ENCODE data around the gene ICAM4. TPM values are rescaled to one million over a fixed set of nuclear protein-coding genes. Genes with fewer than 3 reads are reported as not detected.

ICAM4 gene
- total and polyA plus RNA-seq, 2 of the 13 experiments (the other 11 are each of a cell fraction or from before 2014, with no cell fraction given): 2.9 to 4.0 TPM

DNA sequence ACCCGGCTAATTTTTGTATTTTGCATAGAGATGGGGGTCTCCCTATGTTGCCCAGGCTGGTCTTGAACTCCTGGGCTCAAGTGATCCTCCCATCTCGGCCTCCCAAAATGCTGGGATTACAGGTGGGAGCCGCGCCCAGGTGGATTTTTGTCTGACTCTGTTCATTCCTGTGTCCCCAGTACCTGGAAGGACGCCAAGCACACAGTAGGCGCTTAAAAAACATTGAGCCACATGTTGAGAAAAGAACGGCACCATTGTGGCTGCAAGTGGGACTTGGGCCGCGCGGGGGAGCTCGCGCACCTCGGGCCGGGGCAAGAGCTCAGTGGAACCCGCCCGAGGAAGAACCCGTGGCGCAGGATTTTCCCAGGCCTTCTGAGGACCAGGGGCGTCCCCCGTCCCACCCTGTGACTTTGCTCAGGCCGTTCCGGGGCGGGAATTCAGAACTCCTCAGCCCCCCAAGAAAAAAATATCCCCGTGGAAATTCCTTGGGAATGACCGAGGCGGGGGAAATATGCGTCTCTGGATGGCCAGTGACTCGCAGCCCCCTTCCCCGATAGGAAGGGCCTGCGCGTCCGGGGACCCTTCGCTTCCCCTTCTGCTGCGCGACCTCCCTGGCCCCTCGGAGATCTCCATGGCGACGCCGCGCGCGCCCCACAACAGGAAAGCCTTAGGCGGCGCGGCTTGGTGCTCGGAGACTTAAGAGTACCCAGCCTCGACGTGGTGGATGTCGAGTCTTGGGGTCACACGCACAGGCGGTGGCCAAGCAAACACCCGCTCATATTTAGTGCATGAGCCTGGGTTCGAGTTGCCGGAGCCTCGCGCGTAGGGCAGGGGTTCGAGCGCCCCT, 17.2 kb upstream of the ICAM4 start (continued):
- TF ChIP-seq ZFX (CRISPR knock-in tag; IDR thresholded peaks at IDR 0.05; ENCODE audit: low read depth) (0 out of 2 replicates have a peak, but pooled peaks have one; percentile 44), FOXA1 (IDR thresholded peaks at IDR 0.05) (no peak), FOXA1 (CRISPR knock-in tag; IDR thresholded peaks at IDR 0.05) (0 out of 2 replicates have a peak, but pooled peaks have one; percentile 30), ZNF605 (CRISPR knock-in tag; IDR thresholded peaks at IDR 0.05) (peak; percentile 61; the same call in 1 of the 2 replicates), FLYWCH1 (CRISPR knock-in tag; IDR thresholded peaks at IDR 0.05) (no peak), SMARCE1 (IDR thresholded peaks at IDR 0.05; ENCODE audit: borderline replicate concordance) (no peak), ZNF775 (CRISPR knock-in tag; IDR thresholded peaks at IDR 0.05; ENCODE audit: borderline replicate concordance) (peak; percentile 16; the same call in 1 of the 2 replicates), ZNF614 (CRISPR knock-in tag; IDR thresholded peaks at IDR 0.05; ENCODE audit: borderline replicate concordance) (peak; percentile 60; the same call in 1 of the 2 replicates), HDAC1 (CRISPR knock-in tag; IDR thresholded peaks at IDR 0.05) (no peak), ZMYM2 (CRISPR knock-in tag; IDR thresholded peaks at IDR 0.05) (peak; percentile 93), MED13 (CRISPR knock-in tag; IDR thresholded peaks at IDR 0.05) (no peak), XBP1 (CRISPR knock-in tag; IDR thresholded peaks at IDR 0.05) (no peak), SUZ12 (IDR thresholded peaks at IDR 0.05; ENCODE audit: low read depth, low read length) (no peak)
- TF ChIP-seq, protein P1, sequence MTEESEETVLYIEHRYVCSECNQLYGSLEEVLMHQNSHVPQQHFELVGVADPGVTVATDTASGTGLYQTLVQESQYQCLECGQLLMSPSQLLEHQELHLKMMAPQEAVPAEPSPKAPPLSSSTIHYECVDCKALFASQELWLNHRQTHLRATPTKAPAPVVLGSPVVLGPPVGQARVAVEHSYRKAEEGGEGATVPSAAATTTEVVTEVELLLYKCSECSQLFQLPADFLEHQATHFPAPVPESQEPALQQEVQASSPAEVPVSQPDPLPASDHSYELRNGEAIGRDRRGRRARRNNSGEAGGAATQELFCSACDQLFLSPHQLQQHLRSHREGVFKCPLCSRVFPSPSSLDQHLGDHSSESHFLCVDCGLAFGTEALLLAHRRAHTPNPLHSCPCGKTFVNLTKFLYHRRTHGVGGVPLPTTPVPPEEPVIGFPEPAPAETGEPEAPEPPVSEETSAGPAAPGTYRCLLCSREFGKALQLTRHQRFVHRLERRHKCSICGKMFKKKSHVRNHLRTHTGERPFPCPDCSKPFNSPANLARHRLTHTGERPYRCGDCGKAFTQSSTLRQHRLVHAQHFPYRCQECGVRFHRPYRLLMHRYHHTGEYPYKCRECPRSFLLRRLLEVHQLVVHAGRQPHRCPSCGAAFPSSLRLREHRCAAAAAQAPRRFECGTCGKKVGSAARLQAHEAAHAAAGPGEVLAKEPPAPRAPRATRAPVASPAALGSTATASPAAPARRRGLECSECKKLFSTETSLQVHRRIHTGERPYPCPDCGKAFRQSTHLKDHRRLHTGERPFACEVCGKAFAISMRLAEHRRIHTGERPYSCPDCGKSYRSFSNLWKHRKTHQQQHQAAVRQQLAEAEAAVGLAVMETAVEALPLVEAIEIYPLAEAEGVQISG (CRISPR knock-in tag; IDR thresholded peaks at IDR 0.05): peak; percentile 48; the same call in 1 of the 2 replicates
- TF ChIP-seq, protein P2, sequence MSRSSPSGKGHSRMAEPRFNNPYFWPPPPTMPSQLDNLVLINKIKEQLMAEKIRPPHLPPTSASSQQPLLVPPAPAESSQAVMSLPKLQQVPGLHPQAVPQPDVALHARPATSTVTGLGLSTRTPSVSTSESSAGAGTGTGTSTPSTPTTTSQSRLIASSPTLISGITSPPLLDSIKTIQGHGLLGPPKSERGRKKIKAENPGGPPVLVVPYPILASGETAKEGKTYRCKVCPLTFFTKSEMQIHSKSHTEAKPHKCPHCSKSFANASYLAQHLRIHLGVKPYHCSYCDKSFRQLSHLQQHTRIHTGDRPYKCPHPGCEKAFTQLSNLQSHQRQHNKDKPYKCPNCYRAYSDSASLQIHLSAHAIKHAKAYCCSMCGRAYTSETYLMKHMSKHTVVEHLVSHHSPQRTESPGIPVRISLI (CRISPR knock-in tag; IDR thresholded peaks at IDR 0.05; ENCODE audit: borderline replicate concordance): peak; percentile 65; the same call in 1 of the 2 replicates
- TF ChIP-seq, protein P3, sequence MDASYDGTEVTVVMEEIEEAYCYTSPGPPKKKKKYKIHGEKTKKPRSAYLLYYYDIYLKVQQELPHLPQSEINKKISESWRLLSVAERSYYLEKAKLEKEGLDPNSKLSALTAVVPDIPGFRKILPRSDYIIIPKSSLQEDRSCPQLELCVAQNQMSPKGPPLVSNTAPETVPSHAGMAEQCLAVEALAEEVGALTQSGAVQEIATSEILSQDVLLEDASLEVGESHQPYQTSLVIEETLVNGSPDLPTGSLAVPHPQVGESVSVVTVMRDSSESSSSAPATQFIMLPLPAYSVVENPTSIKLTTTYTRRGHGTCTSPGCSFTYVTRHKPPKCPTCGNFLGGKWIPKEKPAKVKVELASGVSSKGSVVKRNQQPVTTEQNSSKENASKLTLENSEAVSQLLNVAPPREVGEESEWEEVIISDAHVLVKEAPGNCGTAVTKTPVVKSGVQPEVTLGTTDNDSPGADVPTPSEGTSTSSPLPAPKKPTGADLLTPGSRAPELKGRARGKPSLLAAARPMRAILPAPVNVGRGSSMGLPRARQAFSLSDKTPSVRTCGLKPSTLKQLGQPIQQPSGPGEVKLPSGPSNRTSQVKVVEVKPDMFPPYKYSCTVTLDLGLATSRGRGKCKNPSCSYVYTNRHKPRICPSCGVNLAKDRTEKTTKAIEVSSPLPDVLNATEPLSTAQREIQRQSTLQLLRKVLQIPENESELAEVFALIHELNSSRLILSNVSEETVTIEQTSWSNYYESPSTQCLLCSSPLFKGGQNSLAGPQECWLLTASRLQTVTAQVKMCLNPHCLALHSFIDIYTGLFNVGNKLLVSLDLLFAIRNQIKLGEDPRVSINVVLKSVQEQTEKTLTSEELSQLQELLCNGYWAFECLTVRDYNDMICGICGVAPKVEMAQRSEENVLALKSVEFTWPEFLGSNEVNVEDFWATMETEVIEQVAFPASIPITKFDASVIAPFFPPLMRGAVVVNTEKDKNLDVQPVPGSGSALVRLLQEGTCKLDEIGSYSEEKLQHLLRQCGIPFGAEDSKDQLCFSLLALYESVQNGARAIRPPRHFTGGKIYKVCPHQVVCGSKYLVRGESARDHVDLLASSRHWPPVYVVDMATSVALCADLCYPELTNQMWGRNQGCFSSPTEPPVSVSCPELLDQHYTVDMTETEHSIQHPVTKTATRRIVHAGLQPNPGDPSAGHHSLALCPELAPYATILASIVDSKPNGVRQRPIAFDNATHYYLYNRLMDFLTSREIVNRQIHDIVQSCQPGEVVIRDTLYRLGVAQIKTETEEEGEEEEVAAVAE (CRISPR knock-in tag; IDR thresholded peaks at IDR 0.05; ENCODE audit: borderline replicate concordance): 0 out of 2 replicates have a peak, but pooled peaks have one; percentile 59
- TF ChIP-seq, protein P4, sequence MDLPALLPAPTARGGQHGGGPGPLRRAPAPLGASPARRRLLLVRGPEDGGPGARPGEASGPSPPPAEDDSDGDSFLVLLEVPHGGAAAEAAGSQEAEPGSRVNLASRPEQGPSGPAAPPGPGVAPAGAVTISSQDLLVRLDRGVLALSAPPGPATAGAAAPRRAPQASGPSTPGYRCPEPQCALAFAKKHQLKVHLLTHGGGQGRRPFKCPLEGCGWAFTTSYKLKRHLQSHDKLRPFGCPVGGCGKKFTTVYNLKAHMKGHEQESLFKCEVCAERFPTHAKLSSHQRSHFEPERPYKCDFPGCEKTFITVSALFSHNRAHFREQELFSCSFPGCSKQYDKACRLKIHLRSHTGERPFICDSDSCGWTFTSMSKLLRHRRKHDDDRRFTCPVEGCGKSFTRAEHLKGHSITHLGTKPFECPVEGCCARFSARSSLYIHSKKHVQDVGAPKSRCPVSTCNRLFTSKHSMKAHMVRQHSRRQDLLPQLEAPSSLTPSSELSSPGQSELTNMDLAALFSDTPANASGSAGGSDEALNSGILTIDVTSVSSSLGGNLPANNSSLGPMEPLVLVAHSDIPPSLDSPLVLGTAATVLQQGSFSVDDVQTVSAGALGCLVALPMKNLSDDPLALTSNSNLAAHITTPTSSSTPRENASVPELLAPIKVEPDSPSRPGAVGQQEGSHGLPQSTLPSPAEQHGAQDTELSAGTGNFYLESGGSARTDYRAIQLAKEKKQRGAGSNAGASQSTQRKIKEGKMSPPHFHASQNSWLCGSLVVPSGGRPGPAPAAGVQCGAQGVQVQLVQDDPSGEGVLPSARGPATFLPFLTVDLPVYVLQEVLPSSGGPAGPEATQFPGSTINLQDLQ (CRISPR knock-in tag; IDR thresholded peaks at IDR 0.05): no peak
